GM15510 (cell line): ENCODE results near the gene TCF3.
A peak's percentile ranks its signal among the peaks of the same experiment; 100 is the strongest.

ENCODE experiments used
- POLR2A ChIP-seq: IDR thresholded peaks from 3 replicates; pipeline ENCODE4 v1.6.1; 2011; ENCODE audit warnings: borderline replicate concordance; ENCODE audit not compliant: insufficient read length; ENCODE audit errors: extremely low read depth

The TCF3 gene

DNA sequence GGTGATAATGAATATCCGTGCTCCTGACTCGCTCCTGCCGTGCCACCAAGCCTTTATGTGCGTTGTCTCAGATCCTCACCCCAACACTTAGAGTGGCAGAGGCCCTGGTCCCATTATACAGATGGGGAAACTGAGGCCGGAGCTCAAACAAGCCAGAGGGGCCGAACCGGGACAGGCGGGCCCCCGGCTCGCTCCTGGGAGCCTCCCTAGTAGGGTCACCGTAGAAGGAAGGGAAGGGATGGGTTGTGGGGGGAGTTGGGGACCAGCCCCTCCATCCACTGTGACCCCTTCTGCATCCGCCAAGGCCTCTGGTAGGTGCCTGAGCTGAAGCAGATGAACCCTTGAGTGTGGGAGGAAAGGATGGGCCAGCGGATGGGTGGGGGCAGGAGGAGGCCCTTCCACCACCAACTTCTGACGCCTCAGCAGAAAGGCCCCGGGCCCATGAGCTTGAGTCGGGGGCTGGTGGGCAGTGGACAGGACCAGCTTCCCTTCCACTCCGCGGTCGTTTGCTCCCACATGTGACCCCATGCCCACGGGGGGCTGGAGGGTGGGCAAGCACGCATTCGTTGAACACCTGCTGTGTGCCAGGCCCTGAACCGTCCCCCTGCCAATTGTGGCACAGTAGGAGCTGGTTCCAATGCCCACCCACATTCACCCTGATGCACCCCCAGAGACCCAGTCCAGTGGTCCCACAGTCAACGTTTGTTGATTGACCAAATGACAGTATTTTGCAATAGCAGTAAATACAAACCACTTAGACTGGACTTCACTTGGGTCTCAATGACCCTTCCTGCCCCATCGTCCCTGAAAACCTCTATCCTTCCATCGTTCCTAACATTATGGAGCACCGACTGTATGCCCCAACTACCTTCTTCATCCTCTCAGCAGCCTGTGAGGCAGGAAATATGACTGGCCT lies 24.2 kb upstream of the TCF3 start:
- no peak for TF ChIP-seq POLR2A

DNA sequence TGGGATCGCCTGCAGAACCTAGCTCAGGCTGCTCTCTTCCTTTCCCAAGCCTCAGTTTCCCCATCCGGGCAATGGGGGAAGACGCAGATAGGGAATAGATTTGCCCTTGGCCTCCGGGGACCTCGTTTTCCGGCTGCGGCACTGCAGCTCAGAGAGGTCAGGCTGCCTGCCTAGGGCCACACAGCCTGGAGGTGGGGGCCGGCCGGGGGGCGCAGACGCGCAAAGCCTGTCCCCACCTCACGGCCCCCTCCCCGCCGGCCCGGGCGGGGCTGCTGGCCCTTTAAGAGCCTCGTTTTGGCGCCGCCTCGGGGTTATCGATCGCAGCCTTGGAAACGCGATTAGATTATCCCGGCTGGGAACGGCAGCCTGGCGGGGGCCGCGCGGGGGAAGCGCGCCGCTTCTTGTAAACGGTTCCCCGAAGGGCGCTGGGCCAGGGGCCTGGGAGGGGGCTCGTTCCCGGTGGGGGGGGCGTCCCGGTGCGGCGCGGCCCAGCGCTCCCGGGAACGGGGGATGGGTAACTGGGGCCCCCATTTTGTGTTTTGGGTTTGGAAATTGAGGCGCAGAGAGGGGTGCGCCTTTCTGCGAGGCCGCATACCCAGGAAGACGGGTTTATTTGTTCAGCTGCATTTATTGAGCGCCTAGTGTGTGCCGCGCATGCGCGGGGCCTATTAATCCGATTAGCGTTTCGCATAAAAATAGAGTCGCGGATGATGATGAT lies 23.4 kb upstream of the TCF3 start:
- no peak for TF ChIP-seq POLR2A

DNA sequence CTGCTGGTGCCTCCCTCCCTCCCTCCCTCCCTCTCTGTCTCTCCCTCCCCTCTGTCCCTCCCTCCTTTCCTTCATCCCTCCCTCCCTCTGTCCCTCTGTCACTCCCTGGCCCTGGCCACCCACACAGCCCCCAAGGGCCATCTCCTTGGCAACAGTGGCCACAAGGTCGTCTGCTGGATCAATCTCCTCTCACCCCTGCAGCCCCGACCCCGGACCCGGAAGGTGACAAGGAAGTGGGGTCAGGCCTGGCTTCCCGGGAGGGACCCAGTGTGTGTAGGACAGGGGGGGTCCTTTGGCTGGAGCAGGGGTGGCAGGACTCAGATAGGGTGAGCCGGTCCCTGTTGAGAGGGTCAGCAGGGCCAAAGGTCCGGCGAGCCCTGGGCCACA lies 21.9 kb upstream of the TCF3 start:
- no peak for TF ChIP-seq POLR2A

DNA sequence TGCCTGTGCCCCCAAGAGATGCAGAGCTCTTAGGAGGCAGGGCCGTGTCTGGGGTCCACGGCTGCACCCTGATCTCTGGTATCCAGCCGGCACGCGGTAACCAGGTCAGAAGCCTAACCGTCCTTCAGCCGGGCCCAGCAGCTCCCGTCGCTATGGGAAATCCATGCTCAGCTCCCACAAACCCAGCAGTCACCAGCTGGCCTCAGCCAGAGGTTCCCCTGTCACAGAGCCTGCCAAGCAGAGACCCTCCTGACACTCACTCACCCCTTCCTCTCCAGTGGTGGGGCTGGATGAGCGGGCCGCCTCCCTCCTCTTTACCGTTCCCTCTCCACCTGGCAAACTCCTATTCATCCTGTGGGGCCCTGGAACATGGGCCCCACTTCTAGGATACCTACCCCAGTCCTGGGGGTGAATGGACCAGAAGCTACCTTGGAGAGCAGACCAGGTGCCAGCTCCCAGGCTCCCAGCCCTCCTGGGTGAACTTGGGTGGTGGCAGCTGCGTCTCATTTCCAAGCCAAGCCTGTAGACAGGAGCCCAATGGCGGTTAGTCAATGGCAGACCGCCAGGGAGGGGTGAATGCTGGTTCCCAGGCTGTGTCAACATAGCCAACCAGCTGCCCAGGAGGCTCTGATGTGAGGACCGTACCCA lies 21.4 kb upstream of the TCF3 start:
- TF ChIP-seq POLR2A, result no peak

DNA sequence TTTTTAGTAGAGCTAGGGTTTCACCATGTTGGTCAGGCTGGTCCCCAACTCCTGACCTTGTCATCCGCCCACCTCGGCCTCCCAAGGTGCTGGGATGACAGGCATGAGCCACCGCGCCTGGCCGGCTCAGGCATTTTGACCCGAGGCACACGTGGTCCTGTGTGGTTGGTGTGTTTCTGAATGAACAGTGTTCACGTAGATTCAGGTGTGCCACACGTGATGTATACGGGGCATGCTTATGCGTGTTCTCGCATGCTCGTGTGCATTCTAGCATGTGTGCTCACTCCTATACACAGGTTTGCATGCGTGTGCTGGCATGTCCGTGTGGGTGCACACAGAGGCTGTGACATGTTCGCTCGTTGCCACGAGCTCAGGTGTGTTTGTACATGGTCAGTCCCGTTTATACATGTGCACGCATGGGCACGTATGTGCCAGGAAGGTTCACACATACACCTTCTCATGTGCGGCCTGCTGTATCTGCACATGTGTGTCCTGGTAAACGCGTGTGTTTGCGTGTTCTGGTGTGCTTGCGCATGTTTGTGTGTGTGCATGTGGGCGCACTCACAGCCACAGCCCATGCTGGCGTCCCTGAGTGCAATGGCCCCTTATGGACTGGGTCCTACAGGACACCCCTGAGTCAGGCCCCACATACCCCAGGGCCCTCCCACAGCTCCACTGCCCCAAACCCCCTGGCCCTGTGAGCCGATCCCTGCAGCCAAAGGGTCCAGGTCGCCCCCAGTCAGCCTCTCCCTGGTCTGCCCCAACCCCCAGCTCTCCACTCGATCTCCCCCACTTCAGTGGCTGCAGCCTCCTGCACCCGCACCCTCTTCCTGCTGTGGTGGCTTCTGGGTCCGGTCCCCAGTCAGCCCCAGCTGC lies 20.6 kb upstream of the TCF3 start:
- TF ChIP-seq POLR2A, result no peak

DNA sequence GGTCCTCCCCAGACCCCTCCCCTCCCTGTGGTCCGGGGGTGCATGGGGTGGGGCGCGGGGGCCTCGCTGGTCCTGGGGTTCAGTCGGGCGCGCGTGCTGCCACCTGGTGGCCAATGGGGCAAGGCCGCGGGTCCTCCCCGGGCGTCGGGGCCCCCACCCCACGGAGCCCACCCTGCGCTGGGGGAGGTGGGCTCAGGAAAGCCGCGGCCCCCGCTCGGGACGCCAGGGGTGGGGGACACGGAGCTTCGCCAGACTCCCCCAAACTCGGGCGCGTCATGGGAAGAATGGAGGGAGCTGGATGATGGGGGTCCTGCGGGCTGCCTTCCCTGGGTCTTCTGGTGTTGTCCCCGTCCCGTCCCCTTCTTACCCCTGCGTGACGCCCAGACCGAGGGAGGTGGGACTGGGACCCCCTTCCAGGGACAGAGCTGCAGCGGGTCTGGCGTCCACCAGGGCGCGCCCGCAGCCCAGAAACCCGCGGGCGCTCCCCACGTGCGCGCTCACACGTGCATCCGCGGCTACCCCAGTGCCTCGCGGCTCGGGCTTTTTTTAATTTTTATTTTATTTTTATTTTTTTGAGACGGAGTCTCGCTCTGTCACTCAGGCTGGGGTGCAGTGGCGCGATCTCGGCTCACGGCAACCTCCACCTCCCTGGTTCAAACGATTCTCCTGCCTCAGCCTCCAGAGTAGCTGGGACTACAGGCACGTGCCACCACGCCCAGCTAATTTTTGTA lies 19.8 kb upstream of the TCF3 start:
- TF ChIP-seq POLR2A, result no peak

DNA sequence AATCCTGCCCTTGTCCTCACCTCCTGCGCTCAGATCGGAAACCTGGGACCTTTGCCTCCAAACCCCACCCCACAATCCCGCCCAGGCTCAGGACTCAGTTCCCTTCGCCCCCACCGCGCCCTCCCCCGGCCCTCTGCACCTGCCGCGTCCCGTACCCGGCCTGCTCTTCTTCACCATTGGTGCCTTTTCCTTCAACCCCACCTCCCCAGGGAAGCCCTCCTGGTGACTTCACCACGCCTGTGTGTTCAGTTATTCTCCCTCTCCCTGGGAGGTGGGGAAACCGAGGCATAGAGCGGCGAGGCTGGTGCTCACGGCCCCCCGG lies 19.3 kb upstream of the TCF3 start:
- no peak for TF ChIP-seq POLR2A

DNA sequence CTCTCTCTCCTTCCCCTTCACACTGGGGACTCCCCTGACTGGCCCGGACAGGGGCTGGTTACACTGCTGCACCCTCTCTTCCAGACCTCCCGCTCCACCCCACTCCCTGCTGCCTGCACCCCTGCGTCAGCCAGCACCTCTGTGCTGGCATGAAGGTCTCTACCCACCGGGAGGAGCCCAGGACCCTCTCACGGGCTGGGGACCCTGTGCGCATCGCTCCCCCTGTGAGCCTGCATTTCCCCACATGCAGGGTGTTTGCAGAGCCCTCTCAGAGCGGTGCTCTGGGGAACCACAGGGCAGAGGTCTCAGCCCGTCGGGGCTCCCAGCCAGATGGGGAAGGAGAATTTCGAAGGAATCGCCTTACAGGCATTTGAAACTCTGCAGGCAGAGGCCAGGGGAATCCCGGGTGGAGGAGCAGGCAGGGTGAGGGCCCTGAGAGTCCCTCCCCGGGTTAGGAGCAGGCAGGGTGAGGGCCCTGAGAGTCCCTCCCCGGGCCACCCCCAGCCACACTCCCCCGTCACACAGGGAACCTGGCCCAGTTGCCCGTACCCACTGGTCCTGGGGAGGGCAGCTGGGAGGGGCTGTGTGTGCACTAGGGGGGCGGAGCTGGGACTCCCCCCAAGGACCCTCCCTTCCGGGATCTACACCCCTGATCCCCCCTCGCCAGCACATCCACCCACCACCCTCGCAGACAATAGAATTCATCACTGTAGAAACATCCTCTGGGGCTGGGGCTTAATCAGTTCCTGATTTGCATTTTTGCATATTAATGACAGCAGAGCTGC lies 16.3 kb upstream of the TCF3 start:
- TF ChIP-seq POLR2A, result peak; percentile 43

DNA sequence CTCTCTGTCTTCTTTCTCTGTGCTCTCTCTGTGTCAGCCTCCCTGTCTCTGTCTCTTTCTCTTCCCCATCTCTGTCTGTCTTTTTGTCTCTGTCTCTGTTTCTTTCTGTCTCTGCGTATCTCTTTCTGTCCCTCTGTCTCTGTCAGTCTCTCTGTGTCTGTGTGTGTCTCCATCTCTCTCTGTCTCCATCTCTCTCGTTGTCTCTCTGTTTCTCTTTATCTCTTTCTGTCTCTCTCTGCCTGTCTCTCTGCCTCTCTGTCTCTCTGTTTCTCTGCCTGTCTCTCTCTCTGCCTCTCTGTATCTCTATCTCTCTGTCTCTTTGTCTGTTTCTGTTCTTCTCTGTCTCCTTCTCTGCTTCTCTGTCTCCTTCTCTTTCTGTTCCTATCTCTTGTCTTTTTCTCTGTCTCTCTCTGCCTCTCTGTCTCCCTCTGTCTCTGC lies 15.7 kb upstream of the TCF3 start:
- no peak for TF ChIP-seq POLR2A

DNA sequence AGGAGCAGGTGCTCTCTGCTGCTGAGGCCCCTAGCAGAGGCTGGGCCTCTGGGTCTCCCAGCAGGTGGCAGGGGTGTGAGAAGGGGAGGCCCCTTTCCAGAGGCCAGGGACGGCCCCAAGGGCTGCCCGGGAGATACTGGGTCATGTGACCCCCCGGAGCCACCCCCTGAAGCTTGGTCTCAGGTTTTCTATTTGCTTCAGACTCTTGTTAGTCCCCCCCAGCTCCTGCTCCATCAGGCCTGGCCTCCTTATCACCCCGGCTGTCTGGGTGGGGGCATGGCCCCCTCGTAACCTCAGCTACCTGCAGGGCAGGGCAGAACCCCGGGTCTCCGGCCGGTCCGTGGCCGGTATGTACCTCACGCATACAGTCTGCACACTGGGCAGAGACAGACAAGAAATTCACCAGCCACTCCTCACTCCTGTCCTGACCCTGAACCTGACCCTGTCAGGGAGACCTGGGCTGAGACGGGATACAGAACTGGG lies 13.2 kb upstream of the TCF3 start:
- no peak for TF ChIP-seq POLR2A

DNA sequence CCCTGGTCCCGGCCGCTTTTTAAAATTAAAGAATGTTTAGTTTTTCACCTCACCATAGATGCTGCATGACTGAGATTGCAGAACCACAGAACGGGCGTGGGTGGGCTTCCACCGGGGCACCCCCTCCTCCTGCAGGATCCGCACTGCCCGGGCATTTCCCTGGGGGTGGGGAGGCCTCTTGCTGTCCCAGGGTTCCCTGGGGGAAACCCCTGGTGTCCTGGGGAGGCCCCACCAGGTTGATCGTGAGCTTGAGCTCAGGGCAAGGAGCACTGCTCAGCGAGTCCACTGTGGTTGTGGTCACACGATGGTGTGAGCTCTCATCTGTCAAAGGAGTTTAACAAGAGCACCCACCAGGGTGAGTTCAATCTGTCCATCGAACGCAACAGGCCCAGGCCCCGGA lies 11.4 kb upstream of the TCF3 start:
- no peak for TF ChIP-seq POLR2A

DNA sequence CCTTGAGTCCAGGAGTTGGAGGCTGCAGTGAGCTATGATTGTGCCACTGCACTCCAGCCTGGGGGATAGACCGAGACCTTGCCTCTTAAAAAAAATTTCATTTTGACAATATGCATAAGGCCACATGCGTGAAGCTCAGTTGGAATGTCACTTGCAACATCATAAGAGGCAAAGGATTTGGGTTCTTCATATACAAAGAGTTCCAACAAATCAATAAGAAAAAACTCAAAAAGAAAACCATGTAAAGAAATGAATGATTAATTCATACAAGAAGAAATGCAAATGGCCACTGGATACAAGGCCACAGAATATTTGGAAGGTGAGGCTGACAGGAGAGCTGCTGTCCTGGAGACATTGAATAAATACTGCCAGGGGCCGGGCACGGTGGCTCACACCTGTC lies 9.6 kb upstream of the TCF3 start:
- no peak for TF ChIP-seq POLR2A

DNA sequence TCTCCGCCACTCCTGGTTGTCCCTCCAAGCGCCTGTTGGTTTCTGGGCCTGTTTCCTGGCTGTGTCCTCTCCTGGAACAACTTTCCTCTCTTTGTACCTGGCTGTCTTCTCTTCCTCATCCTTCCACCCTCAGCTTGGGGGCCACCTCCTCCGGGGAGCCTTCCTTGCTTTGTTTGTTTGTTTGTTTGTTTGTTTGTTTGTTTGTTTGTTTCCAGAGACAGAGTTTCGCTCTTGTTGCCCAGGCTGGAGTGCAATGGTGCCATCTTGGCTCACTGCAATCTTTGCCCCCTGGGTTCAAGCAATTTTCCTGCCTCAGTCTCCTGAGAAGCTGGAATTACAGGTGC lies 6.6 kb upstream of the TCF3 start:
- TF ChIP-seq POLR2A, result no peak
